SU-DHL-6 (cell line): ENCODE results near the gene SRSF9.

Experiments used
- EZH2phosphoT487 ChIP-seq: fragments of 200-600 bp; sonication (generic), shearing (Covaris generic); conservative IDR thresholded peaks from 2 replicates; pipeline ENCODE4 v1.6.1; 2018; ENCODE audit warnings: mild to moderate bottlenecking, antibody characterized with exemption, low read length, moderate library complexity, mixed read lengths
- TF ChIP-seq, protein P1 (sequence below): fragments of 200-600 bp; sonication (generic); IDR thresholded peaks from one replicate; pipeline ENCODE4 v1.5.1; 2017; ENCODE audit warnings: antibody characterized with exemption, mild to moderate bottlenecking, low read length, moderate library complexity; ENCODE audit not compliant: insufficient read depth, poor library complexity, severe bottlenecking

DNA sequence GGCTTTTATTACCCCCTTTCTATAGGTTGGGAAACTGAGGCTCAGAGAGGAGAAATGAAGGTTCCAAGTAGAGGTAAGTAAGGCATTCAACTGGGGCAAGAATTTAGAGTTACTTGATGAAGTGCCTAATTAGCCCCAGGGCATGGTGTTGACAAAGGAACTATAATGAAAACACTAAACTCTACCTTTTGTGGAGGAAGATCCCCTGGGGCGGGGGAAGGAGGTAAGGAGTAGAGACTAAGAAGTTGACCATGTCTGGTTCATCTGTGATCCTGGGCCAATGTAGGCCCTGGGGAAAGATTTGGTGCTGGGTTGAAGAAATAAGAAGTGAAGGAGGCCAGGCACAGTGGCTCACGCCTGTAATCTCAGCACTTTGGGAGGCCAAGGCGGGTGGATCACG, 47.8 kb downstream of the SRSF9 start:
- TF ChIP-seq, protein P1, sequence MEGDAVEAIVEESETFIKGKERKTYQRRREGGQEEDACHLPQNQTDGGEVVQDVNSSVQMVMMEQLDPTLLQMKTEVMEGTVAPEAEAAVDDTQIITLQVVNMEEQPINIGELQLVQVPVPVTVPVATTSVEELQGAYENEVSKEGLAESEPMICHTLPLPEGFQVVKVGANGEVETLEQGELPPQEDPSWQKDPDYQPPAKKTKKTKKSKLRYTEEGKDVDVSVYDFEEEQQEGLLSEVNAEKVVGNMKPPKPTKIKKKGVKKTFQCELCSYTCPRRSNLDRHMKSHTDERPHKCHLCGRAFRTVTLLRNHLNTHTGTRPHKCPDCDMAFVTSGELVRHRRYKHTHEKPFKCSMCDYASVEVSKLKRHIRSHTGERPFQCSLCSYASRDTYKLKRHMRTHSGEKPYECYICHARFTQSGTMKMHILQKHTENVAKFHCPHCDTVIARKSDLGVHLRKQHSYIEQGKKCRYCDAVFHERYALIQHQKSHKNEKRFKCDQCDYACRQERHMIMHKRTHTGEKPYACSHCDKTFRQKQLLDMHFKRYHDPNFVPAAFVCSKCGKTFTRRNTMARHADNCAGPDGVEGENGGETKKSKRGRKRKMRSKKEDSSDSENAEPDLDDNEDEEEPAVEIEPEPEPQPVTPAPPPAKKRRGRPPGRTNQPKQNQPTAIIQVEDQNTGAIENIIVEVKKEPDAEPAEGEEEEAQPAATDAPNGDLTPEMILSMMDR, result no peak
- no peak for TF ChIP-seq EZH2phosphoT487
